ENCODE measurements around the gene RPAIN. TPM values are rescaled to one million over a fixed set of nuclear protein-coding genes. Genes with fewer than 3 reads are reported as not detected.
A peak's percentile ranks its signal among the peaks of the same experiment; 100 is the strongest.

Gene RPAIN
- total and polyA plus RNA-seq, 4 donors: 10.9 to 37.0 (median 27.8) TPM

DNA sequence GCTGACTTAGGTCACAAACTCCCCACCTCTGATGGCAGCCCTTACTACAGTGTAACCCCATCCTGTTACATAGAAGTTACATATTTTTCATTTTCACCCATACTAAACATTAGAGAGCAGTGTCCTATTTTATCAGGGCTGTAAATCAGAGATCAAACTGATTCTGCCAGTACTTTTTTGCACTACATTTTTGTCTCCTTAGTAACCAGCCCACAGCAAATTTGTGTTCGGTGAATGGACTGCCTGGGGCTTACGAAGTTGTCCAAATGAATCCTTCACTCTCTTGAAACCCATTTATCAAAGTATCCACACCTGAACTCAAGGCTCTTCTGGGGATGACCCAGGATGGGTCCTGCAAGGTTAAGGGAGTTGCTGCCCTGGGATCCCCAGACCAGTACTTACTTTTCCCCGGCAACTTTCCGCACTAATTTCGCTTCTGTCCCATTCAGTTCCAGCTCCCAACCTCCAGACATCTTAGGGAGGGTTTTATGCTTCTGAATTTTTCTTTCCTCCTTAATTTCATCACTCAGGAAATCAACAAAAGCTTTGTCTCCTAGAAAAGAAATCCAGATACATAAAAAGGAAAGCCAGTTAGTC lies 17.8 kb downstream of the RPAIN start:
- peak overlapping the region; percentile 88 to 92 (median 91) for H3K4me3 ChIP-seq (ENCODE audit: low read depth in 1 of 3, low read length in 3 of 3)
- H3K27ac ChIP-seq (ENCODE audit: low read depth in 1 of 2, low read length in 2 of 2): no peak overlapping the region
- peak overlapping the region; percentile 55 to 97 for H3K9ac ChIP-seq (ENCODE audit: low read depth in 1 of 2, low read length in 2 of 2)
- DNase-seq (ENCODE audit: low spot score): no peak
- peaks cover 4 to 31% (median 29%) of the 10 kb centered on the region in 4 donors for H3K36me3 ChIP-seq (ENCODE audit: control insufficient read depth in 4 of 4, insufficient read depth in 3 of 4, low read depth in 1 of 4, low read length in 3 of 4)
- no peaks in the 10 kb centered on the region for H3K9me3 ChIP-seq (ENCODE audit: control insufficient read depth in 4 of 4, low read length in 3 of 4)
- TF ChIP-seq HNF4A (conservative IDR thresholded peaks at IDR 0.05) (no peak), TAF1 (conservative IDR thresholded peaks at IDR 0.05) (no peak)
- peaks cover 0 to 15% (median 11%) of the 10 kb centered on the region in 4 donors for H3K4me1 ChIP-seq (ENCODE audit: control insufficient read depth in 4 of 4, insufficient read depth in 4 of 4, low read length in 3 of 4)
- no peaks in the 10 kb centered on the region for H3K27me3 ChIP-seq (ENCODE audit: control insufficient read depth in 4 of 4, insufficient read depth in 4 of 4, low read length in 3 of 4)
- 60% methylated on average over 5 of the region's 5 CpGs for WGBS

GRCh38 chr17:5438716-5439445 lies 18.9 kb downstream of the RPAIN start, which contains the start of gene C1QBP:
C1QBP (minus strand) TSS chr17:5439155; CDS start chr17:5439073, 82 bp downstream.
- TF ChIP-seq SP1 (IDR thresholded peaks at IDR 0.05): peak; percentile 46
- peak; percentile 55 to 90 for TF ChIP-seq GABPA (IDR thresholded peaks at IDR 0.05 in 1 of 2, conservative IDR thresholded peaks at IDR 0.05 in 1 of 2)
- peak in 1 of 2 donors; percentile 11 for TF ChIP-seq HNF4A (conservative IDR thresholded peaks at IDR 0.05)
- no peak for TF ChIP-seq TAF1 (conservative IDR thresholded peaks at IDR 0.05)
- no peak for TF ChIP-seq HNF4G (IDR thresholded peaks at IDR 0.05)
- TF ChIP-seq YY1 (IDR thresholded peaks at IDR 0.05): no peak
- TF ChIP-seq ATF3 (IDR thresholded peaks at IDR 0.05): no peak
- TF ChIP-seq RXRA (IDR thresholded peaks at IDR 0.05): peak in 1 of 2 donors; percentile 42
- TF ChIP-seq FOXA1 (IDR thresholded peaks at IDR 0.05): peak; percentile 61
- peak; percentile 37 for TF ChIP-seq REST (IDR thresholded peaks at IDR 0.05)
- no peak for TF ChIP-seq EGR1 (IDR thresholded peaks at IDR 0.05; ENCODE audit: low read depth in 2 of 2)
- TF ChIP-seq MAX (IDR thresholded peaks at IDR 0.05): no peak
- peak; percentile 93 to 94 for TF ChIP-seq RAD21 (IDR thresholded peaks at IDR 0.05)
- TF ChIP-seq, protein P1, sequence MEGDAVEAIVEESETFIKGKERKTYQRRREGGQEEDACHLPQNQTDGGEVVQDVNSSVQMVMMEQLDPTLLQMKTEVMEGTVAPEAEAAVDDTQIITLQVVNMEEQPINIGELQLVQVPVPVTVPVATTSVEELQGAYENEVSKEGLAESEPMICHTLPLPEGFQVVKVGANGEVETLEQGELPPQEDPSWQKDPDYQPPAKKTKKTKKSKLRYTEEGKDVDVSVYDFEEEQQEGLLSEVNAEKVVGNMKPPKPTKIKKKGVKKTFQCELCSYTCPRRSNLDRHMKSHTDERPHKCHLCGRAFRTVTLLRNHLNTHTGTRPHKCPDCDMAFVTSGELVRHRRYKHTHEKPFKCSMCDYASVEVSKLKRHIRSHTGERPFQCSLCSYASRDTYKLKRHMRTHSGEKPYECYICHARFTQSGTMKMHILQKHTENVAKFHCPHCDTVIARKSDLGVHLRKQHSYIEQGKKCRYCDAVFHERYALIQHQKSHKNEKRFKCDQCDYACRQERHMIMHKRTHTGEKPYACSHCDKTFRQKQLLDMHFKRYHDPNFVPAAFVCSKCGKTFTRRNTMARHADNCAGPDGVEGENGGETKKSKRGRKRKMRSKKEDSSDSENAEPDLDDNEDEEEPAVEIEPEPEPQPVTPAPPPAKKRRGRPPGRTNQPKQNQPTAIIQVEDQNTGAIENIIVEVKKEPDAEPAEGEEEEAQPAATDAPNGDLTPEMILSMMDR (IDR thresholded peaks at IDR 0.05; ENCODE audit: low read depth, low read length, missing input control): peak; percentile 99
- H3K4me3 ChIP-seq (ENCODE audit: low read depth in 1 of 3, low read length in 3 of 3): peak within 1 kb of the TSS; percentile 88 to 92 (median 91)
- peak within 1 kb of the TSS; percentile 55 to 78 for H3K27ac ChIP-seq (ENCODE audit: low read depth in 1 of 2, low read length in 2 of 2)
- peaks cover 1 to 29% (median 25%) of the 10 kb centered on the region in 4 donors for H3K36me3 ChIP-seq (ENCODE audit: control insufficient read depth in 4 of 4, insufficient read depth in 3 of 4, low read depth in 1 of 4, low read length in 3 of 4)
- H3K9ac ChIP-seq (ENCODE audit: low read depth in 1 of 2, low read length in 2 of 2): peak within 1 kb of the TSS; percentile 55 to 97
- no peaks in the 10 kb centered on the region for H3K27me3 ChIP-seq (ENCODE audit: control insufficient read depth in 4 of 4, insufficient read depth in 4 of 4, low read length in 3 of 4)
- peaks cover 0 to 15% (median 11%) of the 10 kb centered on the region in 4 donors for H3K4me1 ChIP-seq (ENCODE audit: control insufficient read depth in 4 of 4, insufficient read depth in 4 of 4, low read length in 3 of 4)
- no peaks in the 10 kb centered on the region for H3K9me3 ChIP-seq (ENCODE audit: control insufficient read depth in 4 of 4, low read length in 3 of 4)
- peak; percentile 98 for DNase-seq (ENCODE audit: low spot score)
- WGBS: under 1% methylated on average over 75 of the region's 75 CpGs
